ENCODE measurements around the gene NET1.

NET1 gene

GRCh38 chr10:5488272-5489161 lies 76.2 kb downstream of the NET1 start:
- TF ChIP-seq, protein P1, sequence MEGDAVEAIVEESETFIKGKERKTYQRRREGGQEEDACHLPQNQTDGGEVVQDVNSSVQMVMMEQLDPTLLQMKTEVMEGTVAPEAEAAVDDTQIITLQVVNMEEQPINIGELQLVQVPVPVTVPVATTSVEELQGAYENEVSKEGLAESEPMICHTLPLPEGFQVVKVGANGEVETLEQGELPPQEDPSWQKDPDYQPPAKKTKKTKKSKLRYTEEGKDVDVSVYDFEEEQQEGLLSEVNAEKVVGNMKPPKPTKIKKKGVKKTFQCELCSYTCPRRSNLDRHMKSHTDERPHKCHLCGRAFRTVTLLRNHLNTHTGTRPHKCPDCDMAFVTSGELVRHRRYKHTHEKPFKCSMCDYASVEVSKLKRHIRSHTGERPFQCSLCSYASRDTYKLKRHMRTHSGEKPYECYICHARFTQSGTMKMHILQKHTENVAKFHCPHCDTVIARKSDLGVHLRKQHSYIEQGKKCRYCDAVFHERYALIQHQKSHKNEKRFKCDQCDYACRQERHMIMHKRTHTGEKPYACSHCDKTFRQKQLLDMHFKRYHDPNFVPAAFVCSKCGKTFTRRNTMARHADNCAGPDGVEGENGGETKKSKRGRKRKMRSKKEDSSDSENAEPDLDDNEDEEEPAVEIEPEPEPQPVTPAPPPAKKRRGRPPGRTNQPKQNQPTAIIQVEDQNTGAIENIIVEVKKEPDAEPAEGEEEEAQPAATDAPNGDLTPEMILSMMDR (IDR thresholded peaks at IDR 0.05) = no peak

DNA sequence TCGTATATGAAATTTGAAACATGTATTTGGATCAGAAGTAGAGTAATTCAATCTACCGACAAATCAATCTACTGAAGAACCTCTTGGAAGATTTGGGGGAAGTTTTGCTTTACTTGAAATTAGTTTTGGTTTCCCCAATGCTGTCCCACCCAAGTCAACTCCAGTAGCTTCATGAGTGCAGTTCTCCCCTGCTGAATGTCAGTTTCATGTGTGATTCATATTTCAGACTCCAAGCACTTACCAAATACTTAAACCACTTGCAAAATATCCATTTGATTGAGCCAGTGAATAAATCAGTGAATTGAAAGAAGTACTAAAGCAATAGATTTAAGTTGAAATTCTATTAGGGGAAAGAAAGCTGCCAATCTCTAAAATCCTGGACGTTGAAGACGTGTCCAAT lies 77.7 kb downstream of the NET1 start:
- TF ChIP-seq, protein P1 (IDR thresholded peaks at IDR 0.05) = no peak

DNA sequence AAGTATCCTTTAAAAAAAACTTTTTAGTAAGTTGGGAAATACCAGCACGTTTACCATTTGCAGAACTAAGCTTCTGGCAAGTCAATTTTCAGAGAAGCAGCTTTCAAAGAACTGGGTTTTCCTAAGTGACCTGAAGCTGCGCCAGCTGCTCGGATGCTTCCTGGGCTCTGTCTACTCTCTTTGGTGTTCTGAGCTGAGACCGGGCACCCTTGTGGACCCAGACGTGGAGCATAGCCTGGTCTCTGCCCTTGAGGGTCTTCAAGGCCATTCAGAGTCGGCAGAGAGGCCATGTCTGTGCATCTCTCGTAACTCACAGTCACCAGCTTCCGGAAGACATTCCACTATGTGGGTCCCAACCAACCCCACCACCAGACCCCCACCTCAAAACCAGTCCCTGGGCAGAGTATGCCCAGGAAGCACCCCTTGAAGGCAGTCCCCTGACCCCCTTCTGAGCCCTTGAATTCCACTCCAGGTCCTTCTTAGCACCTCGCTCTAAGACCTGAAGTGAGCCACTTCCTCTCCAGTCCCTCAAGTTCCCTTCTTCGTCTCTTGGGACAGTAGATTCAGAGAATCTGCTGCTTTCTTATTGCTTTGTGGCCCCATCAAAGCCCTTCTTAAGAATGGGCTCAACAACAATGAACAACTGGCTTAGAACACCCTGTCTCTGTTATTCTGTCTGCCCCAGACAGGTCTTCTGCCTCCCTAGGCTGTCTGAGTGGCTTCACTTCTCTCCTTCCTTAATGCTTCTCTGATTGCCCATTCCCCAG lies 78.5 kb downstream of the NET1 start:
- TF ChIP-seq, protein P1 (IDR thresholded peaks at IDR 0.05) = no peak

- TF ChIP-seq, protein P1 (IDR thresholded peaks at IDR 0.05) = no peak
These were observed 79.1 kb downstream of the NET1 start for GRCh38 chr10:5491477-5491876.

DNA sequence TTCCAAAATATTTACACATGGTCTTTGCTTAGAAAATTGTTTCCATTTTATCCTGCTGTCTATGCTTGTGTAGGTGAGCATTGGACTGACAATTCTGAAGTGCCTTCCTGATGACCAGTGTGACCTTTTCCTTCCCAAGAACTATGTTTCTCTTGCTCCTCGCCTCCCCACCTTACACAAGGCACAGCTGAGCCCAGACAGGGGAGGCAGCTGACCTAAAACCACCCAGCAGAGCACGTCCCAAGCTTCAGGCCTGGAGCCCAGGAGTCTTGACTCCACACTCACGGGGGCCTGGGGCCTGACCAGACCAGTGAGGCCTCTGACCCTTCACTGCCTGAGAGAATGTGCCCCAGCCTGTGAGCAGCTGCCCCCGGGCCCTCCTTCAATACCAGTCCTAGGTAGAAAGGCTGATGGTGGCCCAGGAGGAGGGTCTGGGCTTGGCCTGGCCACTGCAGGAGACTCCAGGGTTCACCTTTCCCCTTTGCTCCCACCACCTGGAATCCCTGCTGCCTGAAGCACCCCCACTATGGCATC lies 80.0 kb downstream of the NET1 start:
- TF ChIP-seq, protein P1 (IDR thresholded peaks at IDR 0.05) = no peak

DNA sequence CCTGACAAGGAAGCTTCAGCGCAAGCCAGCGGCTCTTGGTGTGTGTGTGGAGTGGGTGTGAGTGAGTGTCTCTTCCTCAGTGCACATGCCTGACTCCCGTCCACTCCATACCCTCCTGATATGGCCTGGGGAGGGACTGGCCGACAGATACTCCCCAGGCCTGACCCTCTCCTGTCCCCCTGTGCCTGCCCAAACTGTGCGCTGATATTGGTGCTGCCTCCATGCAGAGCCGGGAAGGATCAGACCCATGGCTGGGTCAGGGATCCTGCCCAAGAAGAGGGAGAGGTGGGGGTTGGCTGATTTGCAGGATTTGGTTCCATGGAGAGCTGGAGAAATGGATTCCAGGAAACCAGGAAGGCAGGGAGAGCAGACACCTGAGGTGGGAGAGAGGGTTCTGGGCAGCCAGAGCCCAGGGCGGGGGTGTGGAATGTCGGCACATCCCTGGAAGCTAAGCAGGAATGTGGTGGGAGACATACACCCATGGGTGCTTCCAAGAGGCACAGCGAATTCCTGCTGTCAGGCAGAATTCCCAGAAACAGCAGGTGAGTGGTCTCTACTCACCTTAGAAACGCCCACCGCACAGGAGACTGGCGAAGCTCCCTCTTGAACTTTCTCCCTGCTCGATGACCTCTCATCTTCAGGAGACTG lies 80.7 kb downstream of the NET1 start:
- TF ChIP-seq, protein P1 (IDR thresholded peaks at IDR 0.05) = no peak

DNA sequence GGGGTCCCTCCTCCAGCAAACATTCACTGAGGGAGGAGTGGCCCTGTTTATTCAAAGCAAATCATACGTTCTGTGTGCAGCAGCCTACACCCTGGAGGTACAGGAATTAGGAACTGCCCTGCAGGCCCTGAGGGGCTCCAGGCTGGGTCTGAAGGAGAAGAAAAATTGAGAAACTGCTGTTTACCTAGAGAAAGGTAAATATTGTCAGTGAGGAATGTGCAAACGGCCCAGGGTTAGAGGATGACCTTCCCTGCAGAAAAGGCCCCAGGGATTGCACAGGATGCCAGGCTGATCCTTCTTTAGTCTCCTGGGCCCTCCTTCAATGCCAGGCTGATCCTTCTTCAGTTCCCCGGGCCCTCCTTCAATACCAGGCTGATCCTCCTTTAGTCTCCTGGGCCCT lies 81.3 kb downstream of the NET1 start:
- TF ChIP-seq, protein P1 (IDR thresholded peaks at IDR 0.05) = no peak

Measured in LNCAP (cell line).